HL-60 (cell line): ENCODE data around the gene ARID5B.

ENCODE experiments used
- DNase-seq, 2 experiments: peaks; one replicate each; pipeline ENCODE4 v3.0.0-alpha.2; 2010 to 2020; ENCODE audit warnings: low read depth in 1 of 2, low spot score in 1 of 2
- H3K27ac ChIP-seq: fragments of 250-450 bp; sonication (Bioruptor Pico); replicated peaks from 2 replicates; pipeline ENCODE4 v1.5.1; 2020; ENCODE audit warnings: mild to moderate bottlenecking, moderate library complexity
- H3K27me3 ChIP-seq: fragments of 250-450 bp; sonication (Bioruptor Pico); 2 replicates; pipeline ENCODE4 v1.5.1; 2021; ENCODE audit warnings: mild to moderate bottlenecking, moderate library complexity; ENCODE audit not compliant: insufficient read depth, poor library complexity, severe bottlenecking
- H3K4me3 ChIP-seq: replicated peaks from 2 replicates; pipeline ENCODE4 v1.5.1; 2011; ENCODE audit warnings: mild to moderate bottlenecking, control low read depth, low read length; ENCODE audit not compliant: insufficient read depth
- GABPA ChIP-seq: IDR thresholded peaks from 2 replicates; pipeline ENCODE4 v1.6.1; 2012; ENCODE audit warnings: low read depth
- POLR2AphosphoS5 ChIP-seq: IDR thresholded peaks from 2 replicates; pipeline ENCODE4 v1.6.1; 2012; ENCODE audit warnings: low read depth
- SPI1 ChIP-seq: IDR thresholded peaks from 2 replicates; pipeline ENCODE4 v1.6.1; 2012; ENCODE audit warnings: low read depth, mild to moderate bottlenecking, borderline replicate concordance
- TF ChIP-seq, protein P1 (sequence below): IDR thresholded peaks from one replicate; pipeline ENCODE4 v1.5.1; 2011; ENCODE audit warnings: low read length, control low read depth, inconsistent platforms; ENCODE audit not compliant: insufficient read depth
- TF ChIP-seq, protein P2 (sequence below): IDR thresholded peaks from 2 replicates; pipeline ENCODE4 v1.6.1; 2012; ENCODE audit warnings: low read depth; ENCODE audit not compliant: insufficient replicate concordance

The ARID5B gene

DNA sequence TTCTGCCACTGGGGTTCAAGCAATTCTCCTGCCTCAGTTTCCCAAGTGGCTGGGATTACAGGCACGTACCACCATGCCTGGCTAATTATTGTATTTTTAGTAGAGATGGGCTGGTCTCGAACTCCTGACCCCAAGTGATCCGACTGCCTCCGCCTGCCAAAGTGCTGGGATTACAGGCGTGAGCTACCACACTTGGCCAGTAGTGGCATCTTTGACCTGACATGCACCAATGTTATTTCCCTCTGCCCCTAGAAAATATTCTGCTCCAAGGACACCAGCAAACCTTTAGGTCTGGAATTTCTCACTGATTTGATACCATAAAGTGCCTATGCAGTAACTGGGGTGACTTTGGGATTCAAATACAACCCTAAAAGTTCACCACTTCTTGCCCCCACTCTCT is 179.4 kb downstream of the ARID5B start:
- Histone ChIP-seq H3K27ac (no peak overlapping the region), H3K4me3 (no peak overlapping the region)

DNA sequence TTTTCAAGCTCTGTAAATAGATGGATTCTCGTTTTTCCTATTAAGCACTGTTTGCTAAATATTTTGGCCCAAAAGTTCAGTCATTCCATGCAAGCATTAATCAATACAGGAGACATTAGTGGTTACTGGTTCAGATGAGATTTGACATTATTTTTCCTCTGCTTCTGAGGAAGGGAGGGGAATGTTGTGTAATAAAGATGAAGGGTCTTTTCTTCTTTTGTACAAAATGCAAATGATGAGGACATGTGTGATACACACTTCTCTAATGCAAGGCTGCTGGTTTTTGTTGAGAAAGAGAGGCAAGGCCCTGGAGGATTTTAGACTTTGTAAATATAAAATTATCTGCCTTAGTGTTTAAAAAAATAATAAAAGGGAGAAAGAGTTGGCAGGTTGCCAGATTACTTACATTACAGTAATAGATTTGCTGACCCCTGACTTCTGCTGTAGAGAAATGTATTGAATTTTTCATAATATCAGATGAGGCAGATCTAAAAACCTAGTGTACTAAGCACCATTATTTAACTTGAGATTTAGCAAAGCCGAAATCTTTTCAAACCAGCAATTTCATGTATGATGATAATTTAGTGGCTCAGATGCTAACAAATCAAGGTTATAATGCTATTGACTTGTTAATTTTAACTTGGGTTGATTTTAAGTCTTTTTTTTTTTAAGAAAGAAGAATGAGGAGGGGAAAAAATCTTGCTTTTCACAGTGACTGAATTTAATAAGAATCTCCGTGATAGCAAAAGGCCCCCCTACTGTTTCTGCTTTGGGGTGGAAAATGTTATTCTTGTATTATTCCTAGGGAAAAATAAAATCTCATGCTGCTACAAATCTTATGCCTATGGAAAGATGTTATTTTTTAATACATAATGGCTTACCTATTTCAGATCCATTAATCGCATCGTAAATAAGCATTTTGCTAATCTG is 180.1 kb downstream of the ARID5B start:
- DNase-seq: no peak
- no peak for TF ChIP-seq GABPA
- TF ChIP-seq POLR2AphosphoS5: no peak
- TF ChIP-seq, protein P1, sequence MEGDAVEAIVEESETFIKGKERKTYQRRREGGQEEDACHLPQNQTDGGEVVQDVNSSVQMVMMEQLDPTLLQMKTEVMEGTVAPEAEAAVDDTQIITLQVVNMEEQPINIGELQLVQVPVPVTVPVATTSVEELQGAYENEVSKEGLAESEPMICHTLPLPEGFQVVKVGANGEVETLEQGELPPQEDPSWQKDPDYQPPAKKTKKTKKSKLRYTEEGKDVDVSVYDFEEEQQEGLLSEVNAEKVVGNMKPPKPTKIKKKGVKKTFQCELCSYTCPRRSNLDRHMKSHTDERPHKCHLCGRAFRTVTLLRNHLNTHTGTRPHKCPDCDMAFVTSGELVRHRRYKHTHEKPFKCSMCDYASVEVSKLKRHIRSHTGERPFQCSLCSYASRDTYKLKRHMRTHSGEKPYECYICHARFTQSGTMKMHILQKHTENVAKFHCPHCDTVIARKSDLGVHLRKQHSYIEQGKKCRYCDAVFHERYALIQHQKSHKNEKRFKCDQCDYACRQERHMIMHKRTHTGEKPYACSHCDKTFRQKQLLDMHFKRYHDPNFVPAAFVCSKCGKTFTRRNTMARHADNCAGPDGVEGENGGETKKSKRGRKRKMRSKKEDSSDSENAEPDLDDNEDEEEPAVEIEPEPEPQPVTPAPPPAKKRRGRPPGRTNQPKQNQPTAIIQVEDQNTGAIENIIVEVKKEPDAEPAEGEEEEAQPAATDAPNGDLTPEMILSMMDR: no peak
- TF ChIP-seq SPI1: no peak
- TF ChIP-seq, protein P2, sequence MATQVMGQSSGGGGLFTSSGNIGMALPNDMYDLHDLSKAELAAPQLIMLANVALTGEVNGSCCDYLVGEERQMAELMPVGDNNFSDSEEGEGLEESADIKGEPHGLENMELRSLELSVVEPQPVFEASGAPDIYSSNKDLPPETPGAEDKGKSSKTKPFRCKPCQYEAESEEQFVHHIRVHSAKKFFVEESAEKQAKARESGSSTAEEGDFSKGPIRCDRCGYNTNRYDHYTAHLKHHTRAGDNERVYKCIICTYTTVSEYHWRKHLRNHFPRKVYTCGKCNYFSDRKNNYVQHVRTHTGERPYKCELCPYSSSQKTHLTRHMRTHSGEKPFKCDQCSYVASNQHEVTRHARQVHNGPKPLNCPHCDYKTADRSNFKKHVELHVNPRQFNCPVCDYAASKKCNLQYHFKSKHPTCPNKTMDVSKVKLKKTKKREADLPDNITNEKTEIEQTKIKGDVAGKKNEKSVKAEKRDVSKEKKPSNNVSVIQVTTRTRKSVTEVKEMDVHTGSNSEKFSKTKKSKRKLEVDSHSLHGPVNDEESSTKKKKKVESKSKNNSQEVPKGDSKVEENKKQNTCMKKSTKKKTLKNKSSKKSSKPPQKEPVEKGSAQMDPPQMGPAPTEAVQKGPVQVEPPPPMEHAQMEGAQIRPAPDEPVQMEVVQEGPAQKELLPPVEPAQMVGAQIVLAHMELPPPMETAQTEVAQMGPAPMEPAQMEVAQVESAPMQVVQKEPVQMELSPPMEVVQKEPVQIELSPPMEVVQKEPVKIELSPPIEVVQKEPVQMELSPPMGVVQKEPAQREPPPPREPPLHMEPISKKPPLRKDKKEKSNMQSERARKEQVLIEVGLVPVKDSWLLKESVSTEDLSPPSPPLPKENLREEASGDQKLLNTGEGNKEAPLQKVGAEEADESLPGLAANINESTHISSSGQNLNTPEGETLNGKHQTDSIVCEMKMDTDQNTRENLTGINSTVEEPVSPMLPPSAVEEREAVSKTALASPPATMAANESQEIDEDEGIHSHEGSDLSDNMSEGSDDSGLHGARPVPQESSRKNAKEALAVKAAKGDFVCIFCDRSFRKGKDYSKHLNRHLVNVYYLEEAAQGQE: no peak
- Histone ChIP-seq H3K4me3 (no peak overlapping the region), H3K27ac (no peak overlapping the region), H3K27me3 (no peaks in the 10 kb centered on the region)

More for the DNA sequence above, 179.4 kb downstream of the ARID5B start:
- TF ChIP-seq POLR2AphosphoS5 (no peak), SPI1 (no peak), GABPA (no peak)
- TF ChIP-seq, protein P1: no peak
- TF ChIP-seq, protein P2: no peak
- no peak for DNase-seq
- no peaks in the 10 kb centered on the region for H3K27me3 ChIP-seq

DNA sequence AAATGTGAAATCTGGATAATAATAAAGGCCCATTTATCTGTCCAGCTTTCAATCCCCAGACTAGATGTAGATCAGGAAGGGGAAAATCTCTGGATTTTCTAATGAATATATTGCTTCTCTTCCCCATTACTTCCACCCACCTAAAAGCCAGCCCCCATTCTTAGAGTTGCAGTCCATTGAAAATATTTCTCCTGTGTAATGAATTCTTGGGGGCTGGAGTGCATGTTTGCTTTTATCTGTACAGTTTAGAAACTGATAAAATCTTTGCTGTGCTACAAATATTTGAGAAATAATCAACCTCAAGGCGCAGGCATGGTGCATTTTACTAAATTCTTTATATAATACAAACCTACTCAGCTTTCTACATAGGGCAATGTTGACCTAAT is 180.8 kb downstream of the ARID5B start:
- TF ChIP-seq, protein P2: no peak
- TF ChIP-seq GABPA (no peak), POLR2AphosphoS5 (no peak), SPI1 (no peak)
- TF ChIP-seq, protein P1: no peak
- DNase-seq: no peak
- no peaks in the 10 kb centered on the region for H3K27me3 ChIP-seq
- no peak overlapping the region for H3K4me3 ChIP-seq
- H3K27ac ChIP-seq: no peak overlapping the region
